VCaP (cell line): ENCODE data around the gene RECK.

ENCODE experiments used
- H3K27ac ChIP-seq: fragments of 450-650 bp; 2 replicates; pipeline ENCODE4 v1.5.1; 2017
- TF ChIP-seq, protein P1 (sequence below): fragments of 450-650 bp; conservative IDR thresholded peaks from 2 replicates; pipeline ENCODE4 v1.5.1; 2017; ENCODE audit warnings: mild to moderate bottlenecking, moderate library complexity

The RECK gene

DNA sequence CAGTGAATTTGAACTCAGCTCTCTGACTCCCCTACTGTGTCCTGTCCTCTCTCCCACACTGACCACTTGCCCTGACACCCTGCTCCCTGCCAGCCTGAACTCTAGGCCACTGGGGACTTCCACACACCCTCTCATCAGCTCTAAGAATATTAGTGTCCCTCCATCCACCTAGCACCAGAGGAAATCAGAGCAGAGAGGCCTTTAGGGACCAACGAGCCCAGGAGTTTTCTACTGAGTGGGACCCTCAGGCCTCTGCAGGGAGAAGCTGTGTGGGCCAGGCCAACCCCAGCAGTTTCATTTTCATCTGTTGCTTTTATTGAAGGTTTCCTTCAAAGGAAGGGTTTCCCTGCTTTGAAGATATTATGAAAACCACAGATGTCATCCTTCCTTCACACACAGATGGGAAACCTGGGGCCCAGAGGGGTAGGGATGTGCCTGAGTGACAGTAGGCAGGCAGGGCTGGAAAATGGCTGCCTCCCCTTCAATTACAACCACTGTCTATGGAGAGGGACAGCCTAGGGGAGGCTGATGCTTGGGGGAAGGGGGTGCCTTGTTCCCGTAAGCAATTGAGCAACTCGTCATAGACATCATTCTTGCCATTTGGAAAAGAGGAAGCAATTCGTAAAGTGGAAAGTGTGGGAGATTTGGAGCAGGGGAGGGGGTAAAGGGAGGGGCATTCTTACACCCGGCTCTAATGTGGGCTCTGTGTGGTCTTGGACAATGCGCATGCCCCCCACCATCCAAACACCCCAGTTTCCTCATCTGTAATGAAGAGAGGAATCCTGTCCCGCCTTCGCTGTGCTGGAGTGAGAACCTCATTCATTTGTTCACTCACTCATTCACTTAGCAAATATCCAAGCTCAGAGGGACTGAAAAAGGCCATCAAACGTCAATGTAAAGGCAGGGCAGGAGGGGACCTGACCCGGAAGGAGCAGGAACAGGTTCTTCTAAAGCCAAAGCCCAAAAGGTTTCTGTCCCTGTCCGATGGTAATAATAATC is 103.7 kb downstream of the RECK start:
- TF ChIP-seq, protein P1, sequence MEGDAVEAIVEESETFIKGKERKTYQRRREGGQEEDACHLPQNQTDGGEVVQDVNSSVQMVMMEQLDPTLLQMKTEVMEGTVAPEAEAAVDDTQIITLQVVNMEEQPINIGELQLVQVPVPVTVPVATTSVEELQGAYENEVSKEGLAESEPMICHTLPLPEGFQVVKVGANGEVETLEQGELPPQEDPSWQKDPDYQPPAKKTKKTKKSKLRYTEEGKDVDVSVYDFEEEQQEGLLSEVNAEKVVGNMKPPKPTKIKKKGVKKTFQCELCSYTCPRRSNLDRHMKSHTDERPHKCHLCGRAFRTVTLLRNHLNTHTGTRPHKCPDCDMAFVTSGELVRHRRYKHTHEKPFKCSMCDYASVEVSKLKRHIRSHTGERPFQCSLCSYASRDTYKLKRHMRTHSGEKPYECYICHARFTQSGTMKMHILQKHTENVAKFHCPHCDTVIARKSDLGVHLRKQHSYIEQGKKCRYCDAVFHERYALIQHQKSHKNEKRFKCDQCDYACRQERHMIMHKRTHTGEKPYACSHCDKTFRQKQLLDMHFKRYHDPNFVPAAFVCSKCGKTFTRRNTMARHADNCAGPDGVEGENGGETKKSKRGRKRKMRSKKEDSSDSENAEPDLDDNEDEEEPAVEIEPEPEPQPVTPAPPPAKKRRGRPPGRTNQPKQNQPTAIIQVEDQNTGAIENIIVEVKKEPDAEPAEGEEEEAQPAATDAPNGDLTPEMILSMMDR: no peak
- peak overlapping the region; percentile 17; the same call in 1 of the 2 replicates for H3K27ac ChIP-seq

DNA sequence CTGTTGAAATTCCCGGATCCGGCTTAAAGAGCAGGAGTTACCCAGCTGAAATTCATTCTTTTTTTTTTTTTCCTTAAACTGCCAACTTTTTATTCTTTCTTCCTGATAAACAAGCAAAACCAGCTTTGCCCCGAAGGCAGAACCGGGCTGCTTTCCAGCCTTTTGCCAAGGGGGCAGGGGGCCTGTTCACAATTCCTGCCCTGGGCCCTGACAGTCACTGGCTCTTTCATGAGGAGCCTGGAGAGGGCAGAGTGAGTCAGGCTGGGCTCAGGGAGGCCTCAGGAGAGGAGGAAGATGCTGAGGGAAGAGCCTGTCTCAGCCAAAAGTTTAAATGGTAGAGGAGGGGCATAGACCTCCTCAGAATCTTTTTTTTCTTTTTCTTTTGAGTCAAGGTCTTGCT is 104.6 kb downstream of the RECK start:
- TF ChIP-seq, protein P1: peak; percentile 74
- peak overlapping the region; percentile 17; the same call in 1 of the 2 replicates for H3K27ac ChIP-seq

DNA sequence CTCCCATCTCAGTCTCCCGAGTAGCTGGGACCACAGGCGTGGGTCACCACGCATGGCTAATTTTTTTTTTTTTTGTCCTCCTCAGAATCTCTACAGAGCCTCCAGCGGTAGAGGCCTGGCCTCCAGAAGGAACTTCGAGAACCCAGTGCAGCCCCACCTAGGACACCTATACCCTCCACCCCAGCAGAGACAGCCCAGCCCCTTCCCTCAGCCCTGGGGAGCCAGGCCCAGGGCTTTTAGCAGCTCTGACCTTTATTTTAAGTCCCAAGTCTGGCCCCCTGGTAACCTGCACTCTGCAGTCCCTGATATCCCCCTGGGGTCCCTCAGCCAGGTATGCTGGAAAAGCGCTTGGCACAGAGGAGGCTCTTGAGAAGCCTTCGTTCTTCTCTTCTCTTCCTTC is 105.0 kb downstream of the RECK start:
- no peak overlapping the region for H3K27ac ChIP-seq
- TF ChIP-seq, protein P1: no peak

DNA sequence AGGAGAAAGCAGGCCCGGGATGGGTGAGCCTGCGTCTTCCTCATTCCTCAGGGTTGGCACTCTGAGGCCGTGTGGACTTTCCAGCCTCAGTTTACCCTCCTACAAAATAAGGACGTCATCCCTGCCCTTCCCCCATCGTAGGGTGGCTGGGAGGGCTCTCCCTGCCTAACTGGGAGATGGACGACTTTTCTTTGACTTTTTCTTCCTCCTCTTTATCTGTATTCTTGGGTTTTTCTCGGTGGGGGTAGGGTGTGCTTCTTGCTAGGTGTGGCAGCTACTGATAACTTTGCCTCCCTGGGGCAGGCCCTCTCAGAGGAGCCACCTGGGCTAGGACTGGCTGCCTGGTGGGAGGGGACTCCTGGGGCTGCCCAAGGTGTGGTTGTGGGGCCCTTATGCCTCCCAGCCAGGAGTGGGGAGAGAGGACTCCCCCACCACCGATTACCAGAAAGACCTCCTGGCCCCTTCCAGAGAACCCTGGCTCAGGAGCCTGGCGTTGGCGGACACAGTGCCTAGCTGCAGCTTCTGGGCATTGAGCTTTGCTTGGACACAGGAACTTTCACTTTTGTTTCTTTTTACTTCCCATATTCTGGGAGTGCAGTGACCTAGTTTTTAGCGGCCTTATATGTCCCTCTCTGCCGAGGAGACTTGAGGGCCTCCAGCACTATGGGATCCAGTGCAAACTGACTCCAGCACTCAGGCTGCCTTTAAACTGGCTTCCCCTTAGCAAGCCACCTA is 106.0 kb downstream of the RECK start:
- TF ChIP-seq, protein P1: no peak
- no peak overlapping the region for H3K27ac ChIP-seq

DNA sequence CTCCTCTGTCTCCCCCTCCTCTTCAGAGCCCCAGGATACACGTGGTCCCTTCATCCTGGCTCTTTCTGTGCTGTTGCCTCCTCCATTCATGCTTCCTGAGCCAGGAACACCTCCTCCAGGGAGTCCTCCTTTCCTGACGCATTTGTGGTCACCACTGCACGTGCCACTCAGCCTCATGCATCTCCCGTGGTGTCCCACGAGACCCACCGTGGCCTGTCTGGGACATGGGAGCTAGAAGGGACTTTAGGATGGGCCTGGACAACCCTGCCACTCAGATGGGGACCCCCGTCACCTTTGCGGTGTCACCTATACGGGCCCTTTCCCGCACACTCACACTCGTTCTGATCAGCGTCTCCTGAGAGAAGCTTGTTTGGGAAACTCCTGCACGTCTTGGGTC is 106.5 kb downstream of the RECK start:
- no peak overlapping the region for H3K27ac ChIP-seq
- TF ChIP-seq, protein P1: no peak

DNA sequence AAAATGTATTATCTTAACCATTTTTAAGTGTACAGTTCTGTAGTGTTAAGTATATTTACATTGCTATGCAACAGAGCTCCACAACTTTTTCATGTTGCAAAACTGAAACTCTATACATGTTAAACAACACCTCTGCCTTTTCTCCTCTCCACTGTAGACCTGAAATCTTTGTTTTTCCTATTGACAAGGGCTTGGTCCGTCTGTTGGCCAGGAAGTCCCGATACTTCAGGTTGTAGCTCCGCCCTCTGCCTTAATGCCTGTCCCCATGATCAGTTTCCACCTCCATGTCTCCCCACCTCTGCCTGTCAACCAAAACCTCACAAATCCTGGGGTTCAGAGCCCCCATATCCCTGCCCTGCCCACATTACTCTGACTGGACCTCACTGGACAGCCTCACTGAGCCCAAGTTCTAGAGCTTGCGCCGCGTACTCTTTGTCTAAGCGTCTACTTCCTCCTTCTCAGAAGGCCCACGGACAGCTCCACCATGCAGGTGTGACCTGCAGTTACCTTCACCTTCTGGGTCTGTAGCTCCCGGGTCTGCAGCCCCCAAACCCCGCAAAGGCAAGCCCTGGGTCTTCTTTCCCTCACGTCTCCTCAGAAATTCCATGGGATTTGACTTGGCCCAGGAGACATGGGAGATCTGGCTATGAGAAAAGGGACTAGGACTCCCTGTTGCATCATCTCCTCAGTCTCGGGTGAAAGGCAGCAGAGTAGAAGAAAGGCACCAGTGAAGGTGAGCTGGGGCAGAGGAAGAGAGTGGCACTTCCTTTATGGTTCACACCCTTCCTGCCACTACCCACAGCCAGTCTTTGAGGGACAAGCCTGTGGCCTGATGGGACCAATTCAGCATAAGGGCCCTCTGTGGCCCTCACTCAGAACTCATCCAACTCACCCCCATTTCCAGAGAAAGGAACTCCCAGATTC is 107.9 kb downstream of the RECK start:
- TF ChIP-seq, protein P1: no peak
- no peak overlapping the region for H3K27ac ChIP-seq
